Effector memory CD8-positive, alpha-beta T cell (primary cell): ENCODE data around the gene GPNMB.
A peak's percentile ranks its signal among the peaks of the same experiment; 100 is the strongest.
"Not testable (repeated sequence)": the region's sequence is repeated elsewhere in the genome, so short reads cannot be mapped to it uniquely, and the experiment has no call there.

Experiments
- ATAC-seq: fragments of 150-1000 bp; cut with Tn5 transposase; replicated peaks from 2 replicates; pipeline ENCODE4 v1.10.0; 2021; ENCODE audit warnings: mild to moderate bottlenecking, moderate library complexity
- DNase-seq, 3 experiments: peaks; one replicate each; pipeline ENCODE4 v3.0.0; 2021
- H3K27ac Mint-ChIP-seq, 2 donors: one replicate each; pipeline ENCODE4 v1.8.0; 2022; ENCODE audit warnings: mild to moderate bottlenecking in 2 of 2, mixed read lengths in 2 of 2, moderate library complexity in 2 of 2
- H3K27me3 Mint-ChIP-seq, 2 donors: one replicate each; pipeline ENCODE4 v1.8.0; 2022; ENCODE audit warnings: mixed read lengths in 2 of 2
- H3K36me3 Mint-ChIP-seq: one replicate; pipeline ENCODE4 v1.8.0; 2022; ENCODE audit warnings: mild to moderate bottlenecking, moderate library complexity, mixed read lengths; ENCODE audit not compliant: insufficient read depth
- H3K4me1 Mint-ChIP-seq, 2 donors: one replicate each; pipeline ENCODE4 v1.8.0; 2022; ENCODE audit warnings: low read depth in 2 of 2, mixed read lengths in 2 of 2
- H3K4me3 Mint-ChIP-seq, 2 donors: one replicate each; pipeline ENCODE4 v1.8.0; 2022; ENCODE audit warnings: mild to moderate bottlenecking in 2 of 2, mixed read lengths in 2 of 2, moderate library complexity in 2 of 2
- H3K9me3 Mint-ChIP-seq, 2 donors: one replicate each; pipeline ENCODE4 v1.8.0; 2022; ENCODE audit warnings: mixed read lengths in 2 of 2

The GPNMB gene

DNA sequence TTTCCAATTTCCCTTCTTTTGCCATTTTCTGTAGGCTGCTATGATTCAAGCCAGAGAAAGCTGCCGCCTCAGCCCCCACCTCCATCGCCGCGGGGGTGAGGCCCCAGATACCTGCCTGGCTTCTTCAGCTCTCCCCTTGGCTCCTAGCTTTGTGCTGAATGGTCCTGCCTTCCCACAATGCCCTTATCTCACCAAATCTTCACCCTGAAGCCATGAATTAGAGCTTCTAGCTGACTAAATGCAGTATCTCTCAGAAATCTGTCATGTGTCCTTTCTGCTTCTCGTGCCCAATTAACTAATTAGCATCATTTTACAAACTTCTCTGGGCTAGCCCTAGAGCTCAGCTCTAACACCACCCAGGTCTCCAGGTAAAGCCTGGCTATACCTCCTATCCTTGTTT is 32.2 kb upstream of the GPNMB start:
- no peak for ATAC-seq

GRCh38 chr7:23214938-23215337 is 31.6 kb upstream of the GPNMB start:
- Mint-ChIP-seq H3K9me3 (no peaks in the 10 kb centered on the region), H3K36me3 (no peaks in the 10 kb centered on the region), H3K27ac (no peak overlapping the region), H3K4me3 (no peak overlapping the region), H3K27me3 (peaks cover 26 to 46% of the 10 kb centered on the region in 2 donors), H3K4me1 (no peaks in the 10 kb centered on the region)
- ATAC-seq (no peak), DNase-seq (no peak)

More for the DNA sequence above, 32.2 kb upstream of the GPNMB start:
- DNase-seq = no peak
- Mint-ChIP-seq H3K36me3 (no peaks in the 10 kb centered on the region), H3K27me3 (peaks cover 26 to 49% of the 10 kb centered on the region in 2 donors), H3K4me1 (no peaks in the 10 kb centered on the region), H3K9me3 (no peaks in the 10 kb centered on the region), H3K4me3 (no peak overlapping the region), H3K27ac (no peak overlapping the region)

DNA sequence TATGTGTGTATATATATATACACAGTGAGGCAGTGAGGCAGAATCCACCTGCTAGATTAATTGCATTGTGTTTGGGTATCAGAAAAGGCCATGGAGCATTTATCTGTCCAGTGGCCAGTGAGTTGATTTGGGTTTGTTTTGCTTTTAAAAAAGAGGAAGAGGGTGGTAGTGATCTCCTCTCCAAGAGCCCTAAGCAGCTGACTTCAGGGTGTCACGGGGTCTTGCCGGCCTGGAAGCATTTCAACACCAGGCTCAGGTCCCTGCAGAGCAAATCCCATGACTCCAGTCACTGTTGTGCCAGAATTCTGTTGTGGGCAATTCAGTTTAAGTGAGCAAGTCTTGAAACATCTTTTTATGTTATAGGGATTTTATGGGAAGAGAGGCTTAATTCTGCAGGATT is 30.6 kb upstream of the GPNMB start:
- Mint-ChIP-seq H3K27ac (no peak overlapping the region), H3K27me3 (peaks cover 22 to 35% of the 10 kb centered on the region in 2 donors), H3K4me1 (no peaks in the 10 kb centered on the region), H3K36me3 (no peaks in the 10 kb centered on the region), H3K9me3 (no peaks in the 10 kb centered on the region), H3K4me3 (no peak overlapping the region)
- ATAC-seq = no peak
- DNase-seq = no peak

DNA sequence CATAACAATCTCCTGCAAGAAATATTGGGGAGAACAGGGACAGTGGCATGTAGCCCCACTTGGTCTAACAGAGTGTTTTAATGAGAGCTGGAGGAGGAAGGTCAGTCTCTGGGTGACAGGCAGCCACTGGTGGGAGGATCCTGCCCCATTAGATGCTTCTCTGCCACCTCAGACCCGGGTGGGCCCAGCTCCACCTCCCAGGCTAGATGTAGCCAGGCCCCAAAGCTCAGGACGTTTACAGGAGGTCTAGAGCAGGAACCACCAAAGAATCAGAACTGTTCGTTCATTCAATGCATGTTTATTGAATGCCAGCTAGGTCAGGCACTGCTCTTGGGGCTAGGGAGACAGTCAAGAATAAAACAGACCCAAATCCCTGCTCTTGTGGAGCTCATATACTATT is 28.4 kb upstream of the GPNMB start:
- Mint-ChIP-seq H3K4me3 (no peak overlapping the region), H3K36me3 (no peaks in the 10 kb centered on the region)

DNA sequence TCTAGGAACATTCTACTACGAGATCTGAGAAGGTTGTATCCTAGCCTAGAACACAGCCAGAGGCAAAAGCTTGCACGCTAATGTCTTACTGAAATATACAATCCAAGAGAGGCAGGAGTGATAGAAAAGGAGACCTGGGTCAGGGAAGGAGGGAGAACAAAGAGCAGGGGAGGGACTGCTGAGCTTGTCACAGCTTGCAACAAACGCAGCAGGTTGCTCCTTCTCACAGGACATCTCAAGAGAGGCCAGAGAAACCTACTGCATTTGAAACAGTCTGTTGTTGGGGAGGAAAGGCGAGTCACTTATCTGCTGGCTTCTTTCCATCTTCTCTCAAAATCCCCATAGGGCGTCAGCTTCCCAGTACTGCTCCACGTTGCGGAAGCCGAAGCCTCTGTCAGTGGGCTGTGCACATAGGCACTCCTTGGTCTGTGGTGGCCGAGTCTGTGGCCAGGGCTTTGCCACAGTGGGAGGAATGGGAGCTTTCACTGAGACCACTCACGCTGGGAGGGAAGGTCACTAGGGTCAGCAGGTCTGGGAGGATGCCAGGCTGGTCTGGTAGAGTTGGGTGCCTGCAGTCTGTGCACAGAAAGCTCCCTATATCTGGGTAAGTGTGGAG is 25.8 kb upstream of the GPNMB start:
- Mint-ChIP-seq H3K27me3 (peaks cover 21 to 29% of the 10 kb centered on the region in 2 donors), H3K4me1 (no peaks in the 10 kb centered on the region), H3K27ac (no peak overlapping the region), H3K4me3 (no peak overlapping the region), H3K9me3 (no peaks in the 10 kb centered on the region), H3K36me3 (no peaks in the 10 kb centered on the region)
- DNase-seq (no peak), ATAC-seq (no peak)

More for the DNA sequence above, 28.4 kb upstream of the GPNMB start:
- DNase-seq (no peak), ATAC-seq (no peak)
- Mint-ChIP-seq H3K27me3 (peaks cover 19 to 32% of the 10 kb centered on the region in 2 donors), H3K4me1 (no peaks in the 10 kb centered on the region), H3K9me3 (no peaks in the 10 kb centered on the region), H3K27ac (no peak overlapping the region)

GRCh38 chr7:23222439-23223030 is 24.0 kb upstream of the GPNMB start:
- H3K27ac Mint-ChIP-seq = no peak overlapping the region
- no peak for DNase-seq
- H3K4me3 Mint-ChIP-seq = no peak overlapping the region
- H3K36me3 Mint-ChIP-seq = no peaks in the 10 kb centered on the region
- peaks cover 21 to 30% of the 10 kb centered on the region in 2 donors for H3K27me3 Mint-ChIP-seq
- no peaks in the 10 kb centered on the region for H3K4me1 Mint-ChIP-seq
- no peaks in the 10 kb centered on the region for H3K9me3 Mint-ChIP-seq
- ATAC-seq = no peak

DNA sequence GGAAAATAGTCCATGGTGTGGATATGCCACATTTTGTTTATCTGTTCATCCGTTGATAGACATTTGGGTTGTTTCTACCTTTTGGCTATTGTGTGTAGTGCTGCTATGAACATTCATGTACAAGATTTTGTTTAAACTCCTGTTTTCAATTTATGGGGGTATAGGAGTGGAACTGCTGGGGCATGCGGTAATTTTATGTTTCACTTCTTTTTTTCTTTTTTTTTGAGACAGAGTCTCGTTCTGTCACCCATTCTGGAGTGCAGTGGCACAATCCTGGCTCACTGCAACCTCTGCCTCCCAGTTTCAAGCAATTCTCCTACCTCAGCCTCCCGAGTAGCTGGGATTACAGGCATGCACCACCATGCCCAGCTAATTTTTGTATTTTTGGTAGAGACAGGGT is 22.2 kb upstream of the GPNMB start:
- not testable (repeated sequence) for H3K27ac Mint-ChIP-seq, H3K4me3 Mint-ChIP-seq, ATAC-seq, DNase-seq, H3K36me3 Mint-ChIP-seq, H3K9me3 Mint-ChIP-seq, H3K4me1 Mint-ChIP-seq
- H3K27me3 Mint-ChIP-seq = peaks cover 12 to 23% of the 10 kb centered on the region in 2 donors

DNA sequence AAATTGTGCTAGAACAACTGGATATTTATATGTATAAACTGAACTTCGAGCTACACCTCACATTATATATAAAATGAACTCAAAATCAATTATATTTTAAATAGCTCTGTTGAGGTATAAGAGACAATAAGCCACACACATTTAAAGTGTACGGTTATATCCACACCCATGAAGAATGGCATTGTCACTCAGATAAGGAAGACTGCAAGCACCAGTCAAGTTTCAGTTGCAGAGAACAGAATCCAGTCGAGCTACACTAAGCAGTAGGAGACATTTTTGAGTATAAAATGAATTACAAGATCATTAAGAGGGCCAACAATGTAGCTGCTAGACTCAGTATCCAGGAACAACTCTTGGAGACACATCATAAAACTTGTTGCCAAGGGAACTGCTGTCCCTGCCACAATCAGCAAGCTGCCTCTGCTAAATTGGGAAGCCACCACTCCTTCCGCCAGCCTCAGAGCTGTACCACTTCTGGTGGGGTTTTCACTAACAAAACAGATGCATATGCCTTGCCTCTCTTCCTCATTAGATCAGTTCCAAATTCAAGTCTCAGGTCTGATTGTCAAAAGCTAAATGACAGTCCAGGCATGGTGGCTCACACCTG is 19.6 kb upstream of the GPNMB start:
- H3K9me3 Mint-ChIP-seq = no peaks in the 10 kb centered on the region
- DNase-seq (no peak), ATAC-seq (no peak)
- H3K27me3 Mint-ChIP-seq = peaks cover 12 to 23% of the 10 kb centered on the region in 2 donors
- no peaks in the 10 kb centered on the region for H3K4me1 Mint-ChIP-seq
- no peaks in the 10 kb centered on the region for H3K36me3 Mint-ChIP-seq
- H3K4me3 Mint-ChIP-seq = no peak overlapping the region
- H3K27ac Mint-ChIP-seq = no peak overlapping the region

GRCh38 chr7:23228412-23228811 is 18.2 kb upstream of the GPNMB start:
- no peak overlapping the region for H3K27ac Mint-ChIP-seq
- ATAC-seq (no peak), DNase-seq (no peak)
- peaks cover 9 to 19% of the 10 kb centered on the region in 2 donors for H3K27me3 Mint-ChIP-seq
- no peaks in the 10 kb centered on the region for H3K4me1 Mint-ChIP-seq
- H3K36me3 Mint-ChIP-seq = no peaks in the 10 kb centered on the region
- no peaks in the 10 kb centered on the region for H3K9me3 Mint-ChIP-seq
- no peak overlapping the region for H3K4me3 Mint-ChIP-seq

DNA sequence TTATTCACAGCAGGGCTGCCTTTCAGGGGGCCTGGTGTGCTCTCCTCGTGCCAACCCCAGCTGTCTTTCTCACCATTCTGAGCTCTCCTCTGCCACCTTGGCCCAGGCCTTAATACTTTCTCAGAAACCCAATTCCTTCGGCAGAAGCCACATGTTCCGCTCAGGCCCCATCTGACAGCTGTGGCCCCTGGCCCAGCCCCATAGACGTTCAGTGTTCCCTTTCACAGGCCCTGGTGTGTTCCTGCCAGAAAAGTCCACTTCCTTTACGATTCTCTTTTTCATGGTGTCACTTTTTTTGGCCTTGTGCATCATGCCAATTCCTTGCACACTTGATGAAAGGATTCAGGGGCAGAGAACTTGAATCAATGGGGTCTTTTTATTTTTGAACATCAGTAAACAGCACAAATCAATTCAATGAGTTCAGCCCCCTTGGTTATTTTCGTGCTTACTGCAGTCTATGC is 15.9 kb upstream of the GPNMB start:
- Mint-ChIP-seq H3K9me3 (no peaks in the 10 kb centered on the region), H3K4me3 (no peak overlapping the region), H3K36me3 (no peaks in the 10 kb centered on the region), H3K4me1 (peaks cover 1 to 9% of the 10 kb centered on the region in 2 donors), H3K27me3 (peaks cover 0 to 6% of the 10 kb centered on the region in 2 donors), H3K27ac (no peak overlapping the region)
- ATAC-seq (no peak), DNase-seq (no peak)

DNA sequence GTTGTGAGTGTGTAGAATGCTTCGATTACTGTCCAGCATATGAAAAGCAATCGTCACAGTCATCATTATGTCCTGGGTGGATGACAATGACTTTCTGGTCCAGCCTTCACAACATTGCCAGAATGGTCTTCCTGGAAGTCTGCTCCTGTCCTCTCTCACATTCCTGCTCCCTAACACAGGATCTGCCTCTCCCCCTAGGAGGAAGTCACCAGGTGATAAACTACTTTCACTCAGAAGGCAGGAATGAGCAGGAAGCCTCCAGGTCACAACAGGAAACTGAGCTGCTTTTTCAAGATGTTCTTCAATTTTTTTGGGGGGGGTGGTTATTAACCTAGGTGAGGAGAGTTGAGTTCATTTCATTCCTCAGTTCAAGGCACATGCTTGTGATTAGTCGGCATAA is 13.6 kb upstream of the GPNMB start:
- Mint-ChIP-seq H3K27ac (no peak overlapping the region), H3K4me3 (no peak overlapping the region), H3K9me3 (no peaks in the 10 kb centered on the region), H3K27me3 (peaks cover 0 to 1% of the 10 kb centered on the region in 2 donors), H3K4me1 (peaks cover 1 to 9% of the 10 kb centered on the region in 2 donors), H3K36me3 (no peaks in the 10 kb centered on the region)
- ATAC-seq (no peak), DNase-seq (no peak)

DNA sequence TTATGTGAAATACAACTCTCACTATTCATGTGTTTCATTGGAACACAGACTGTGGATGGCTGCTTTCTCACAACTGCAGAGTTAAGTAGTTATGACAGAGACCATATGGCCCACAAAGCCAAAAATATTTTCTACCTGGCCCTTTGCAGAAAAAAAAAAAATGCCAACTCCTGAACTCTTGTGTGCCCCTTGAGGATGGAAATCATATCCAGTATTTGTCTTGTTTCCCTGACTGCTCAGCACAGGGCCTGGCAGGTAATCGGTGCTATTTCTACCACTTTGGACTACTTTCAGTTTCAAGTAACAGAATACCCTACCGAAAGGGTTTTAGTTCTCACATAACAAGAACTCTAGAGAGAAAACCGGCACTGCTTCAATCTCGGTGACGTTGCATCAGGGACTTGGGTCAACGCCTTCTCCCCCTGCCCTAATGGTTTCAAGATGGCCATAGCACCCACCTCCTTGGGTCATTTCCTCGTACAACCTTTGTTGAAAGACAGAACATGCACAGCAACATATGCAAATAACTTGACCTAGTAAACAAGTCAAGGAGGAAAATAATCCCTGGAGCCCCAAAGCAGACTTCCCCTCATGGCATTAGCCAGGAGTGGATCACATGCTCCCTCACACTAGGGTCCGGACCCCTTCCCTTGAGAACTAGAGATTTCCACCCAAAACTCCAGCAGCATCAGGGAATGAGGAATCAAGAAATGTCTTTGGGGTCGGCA is 11.8 kb upstream of the GPNMB start:
- peak; percentile 44 for ATAC-seq
- Mint-ChIP-seq H3K9me3 (no peaks in the 10 kb centered on the region), H3K4me3 (peak overlapping the region; percentile 62 to 65), H3K36me3 (no peaks in the 10 kb centered on the region), H3K4me1 (peaks cover 1 to 9% of the 10 kb centered on the region in 2 donors), H3K27me3 (no peaks in the 10 kb centered on the region), H3K27ac (peak overlapping the region; percentile 52 to 59)
- DNase-seq = no peak

GRCh38 chr7:23235813-23236221 is 10.8 kb upstream of the GPNMB start:
- ATAC-seq = no peak

More at GRCh38 chr7:23235813-23236221, 10.8 kb upstream of the GPNMB start:
- DNase-seq = no peak
- Mint-ChIP-seq H3K9me3 (no peaks in the 10 kb centered on the region), H3K36me3 (no peaks in the 10 kb centered on the region), H3K27me3 (no peaks in the 10 kb centered on the region), H3K27ac (no peak overlapping the region), H3K4me3 (no peak overlapping the region), H3K4me1 (peaks cover 1 to 9% of the 10 kb centered on the region in 2 donors)
